ENCODE data around the gene EIF4B. TPM values are rescaled to one million over a fixed set of nuclear protein-coding genes. Genes with fewer than 3 reads are reported as not detected.

EIF4B gene
- total and polyA plus RNA-seq, 9 of the 15 experiments (the other 6 are each of a cell fraction or from before 2014, with no cell fraction given): 138 to 669 (median 552) TPM

- TF ChIP-seq TSHZ1 (CRISPR knock-in tag; IDR thresholded peaks at IDR 0.05): no peak
- no peak for TF ChIP-seq SMAD1 (IDR thresholded peaks at IDR 0.05; ENCODE audit: low read depth, low read length, partially characterized antibody)
- TF ChIP-seq POLR2AphosphoS2 (IDR thresholded peaks at IDR 0.05; ENCODE audit: low read length): no peak
- peak; percentile 55 for TF ChIP-seq EGR1 (conservative IDR thresholded peaks at IDR 0.05)
- TF ChIP-seq ZNF124 (CRISPR knock-in tag; IDR thresholded peaks at IDR 0.05): no peak
- no peak for TF ChIP-seq SMARCE1 (IDR thresholded peaks at IDR 0.05)
- TF ChIP-seq ARID2 (IDR thresholded peaks at IDR 0.05): peak; percentile 72
- TF ChIP-seq SFPQ (IDR thresholded peaks at IDR 0.05; ENCODE audit: low read depth, low read length): no peak
- no peak for TF ChIP-seq DMBX1 (CRISPR knock-in tag; IDR thresholded peaks at IDR 0.05; ENCODE audit: borderline replicate concordance)
- TF ChIP-seq SMC3 (conservative IDR thresholded peaks at IDR 0.05; ENCODE audit: insufficient read depth, low read depth, low read length): peak; percentile 53; the same call in 1 of the 2 replicates
- TF ChIP-seq PKNOX1 (IDR thresholded peaks at IDR 0.05): 0 out of 2 replicates have a peak, but pooled peaks have one; percentile 6
- TF ChIP-seq ZC3H11A (IDR thresholded peaks at IDR 0.05; ENCODE audit: low read depth, low read length): no peak
- no peak for TF ChIP-seq NKRF (IDR thresholded peaks at IDR 0.05; ENCODE audit: borderline replicate concordance)
- peak; percentile 29; the same call in 1 of the 2 replicates for TF ChIP-seq CBFA2T2 (conservative IDR thresholded peaks at IDR 0.05)
- no peak for TF ChIP-seq MEF2A (IDR thresholded peaks at IDR 0.05; ENCODE audit: control insufficient read depth, low read depth, low read length)
- TF ChIP-seq HCFC1 (IDR thresholded peaks at IDR 0.05; ENCODE audit: low read depth, low read length): 0 out of 2 replicates have a peak, but pooled peaks have one; percentile 4
- no peak for TF ChIP-seq CGGBP1 (CRISPR knock-in tag; IDR thresholded peaks at IDR 0.05)
- no peak for TF ChIP-seq ZNF212 (CRISPR knock-in tag; IDR thresholded peaks at IDR 0.05)
- peak; percentile 32; the same call in 1 of the 2 replicates for TF ChIP-seq SMARCA5 (IDR thresholded peaks at IDR 0.05)
- TF ChIP-seq HDAC1 (IDR thresholded peaks at IDR 0.05): peak in 1 of 2 experiments; percentile 69; a peak in 1 of 4 replicates
Measured at GRCh38 chr12:52975820-52976573, 30.3 kb upstream of the EIF4B start (continued).
